Lower leg skin (tissue), 3 donors: ENCODE results near the gene RPS16.

ENCODE experiments used
- POLR2A ChIP-seq, 2 donors: fragments of 450-650 bp; IDR thresholded peaks; one replicate each; pipeline ENCODE4 v1.6.1; 2016 to 2017; ENCODE audit warnings: antibody characterized with exemption in 2 of 2, mild to moderate bottlenecking in 1 of 2, moderate library complexity in 1 of 2
- TF ChIP-seq, protein P1 (sequence below), 3 donors: fragments of 450-650 bp; IDR thresholded peaks; one replicate each; pipeline ENCODE4 v1.5.1; 2016; ENCODE audit warnings: antibody characterized with exemption in 3 of 3, mild to moderate bottlenecking in 3 of 3, moderate library complexity in 2 of 3

GRCh38 chr19:39422020-39422419, 13.7 kb downstream of the RPS16 start:
- TF ChIP-seq, protein P1, sequence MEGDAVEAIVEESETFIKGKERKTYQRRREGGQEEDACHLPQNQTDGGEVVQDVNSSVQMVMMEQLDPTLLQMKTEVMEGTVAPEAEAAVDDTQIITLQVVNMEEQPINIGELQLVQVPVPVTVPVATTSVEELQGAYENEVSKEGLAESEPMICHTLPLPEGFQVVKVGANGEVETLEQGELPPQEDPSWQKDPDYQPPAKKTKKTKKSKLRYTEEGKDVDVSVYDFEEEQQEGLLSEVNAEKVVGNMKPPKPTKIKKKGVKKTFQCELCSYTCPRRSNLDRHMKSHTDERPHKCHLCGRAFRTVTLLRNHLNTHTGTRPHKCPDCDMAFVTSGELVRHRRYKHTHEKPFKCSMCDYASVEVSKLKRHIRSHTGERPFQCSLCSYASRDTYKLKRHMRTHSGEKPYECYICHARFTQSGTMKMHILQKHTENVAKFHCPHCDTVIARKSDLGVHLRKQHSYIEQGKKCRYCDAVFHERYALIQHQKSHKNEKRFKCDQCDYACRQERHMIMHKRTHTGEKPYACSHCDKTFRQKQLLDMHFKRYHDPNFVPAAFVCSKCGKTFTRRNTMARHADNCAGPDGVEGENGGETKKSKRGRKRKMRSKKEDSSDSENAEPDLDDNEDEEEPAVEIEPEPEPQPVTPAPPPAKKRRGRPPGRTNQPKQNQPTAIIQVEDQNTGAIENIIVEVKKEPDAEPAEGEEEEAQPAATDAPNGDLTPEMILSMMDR (IDR thresholded peaks at IDR 0.05), result no peak
- no peak for TF ChIP-seq POLR2A (IDR thresholded peaks at IDR 0.05)
